Measurements from ENCODE around the gene SAXO2. TPM values are rescaled to one million over a fixed set of nuclear protein-coding genes. Genes with fewer than 3 reads are reported as not detected.
"Not testable (repeated sequence)": the region's sequence is repeated elsewhere in the genome, so short reads cannot be mapped to it uniquely, and the experiment has no call there.

SAXO2 gene
- total RNA-seq, 4 donors from 2014 or later: 0.81 to 2.4 (median 1.4) TPM; not detected in 1

DNA sequence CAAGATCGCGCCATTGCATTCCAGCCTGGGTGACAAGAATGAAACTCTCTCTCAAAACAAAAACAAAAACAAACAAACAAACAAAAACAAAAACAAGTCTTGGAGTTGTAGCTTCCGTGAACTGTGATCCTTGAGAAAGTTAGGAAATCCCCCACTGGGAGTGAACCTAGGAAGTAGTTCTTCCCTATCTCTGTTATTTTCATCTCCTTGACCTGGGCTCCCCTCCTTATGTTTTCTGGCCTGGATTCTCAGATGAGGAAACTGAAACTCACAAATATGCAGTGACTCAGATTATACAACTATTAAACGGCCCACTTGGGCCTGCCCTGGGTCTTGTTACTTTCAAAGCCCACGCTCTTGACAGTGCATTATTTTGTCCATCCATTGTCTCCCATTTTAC, 29.7 kb downstream of the SAXO2 start:
- DNase-seq: no peak
- 89 to 90% methylated on average over 5 of the region's 5 CpGs for WGBS, 2 donors
- Histone ChIP-seq H3K9me3 (no peaks in the 10 kb centered on the region), H3K4me3 (replicated peaks in 1 of 3) (no peak overlapping the region), H3K27me3 (no peaks in the 10 kb centered on the region), H3K4me1 (no peaks in the 10 kb centered on the region), H3K27ac (no peak overlapping the region), H3K36me3 (no peaks in the 10 kb centered on the region)
- intact Hi-C loops (cut with DNase I): no loop called here
- no peak for TF ChIP-seq CTCF (IDR thresholded peaks at IDR 0.05)
- no peak for TF ChIP-seq POLR2A (IDR thresholded peaks at IDR 0.05)

- 50 to 55% methylated on average over 10 of the region's 11 CpGs for WGBS, 2 donors
- no peak for DNase-seq
- Histone ChIP-seq H3K27me3 (no peaks in the 10 kb centered on the region), H3K4me1 (no peaks in the 10 kb centered on the region), H3K4me3 (replicated peaks in 1 of 3) (no peak overlapping the region), H3K9me3 (no peaks in the 10 kb centered on the region), H3K27ac (no peak overlapping the region), H3K36me3 (no peaks in the 10 kb centered on the region)
- TF ChIP-seq CTCF (IDR thresholded peaks at IDR 0.05) (no peak), POLR2A (IDR thresholded peaks at IDR 0.05) (no peak)
- intact Hi-C loops (cut with DNase I): no loop called here
Measured at GRCh38 chr15:82294061-82294690, 31.6 kb downstream of the SAXO2 start.

- no peak overlapping the region for H3K4me3 ChIP-seq (replicated peaks in 1 of 3)
- H3K9me3 ChIP-seq: no peaks in the 10 kb centered on the region
- TF ChIP-seq CTCF (IDR thresholded peaks at IDR 0.05): no peak
- TF ChIP-seq POLR2A (IDR thresholded peaks at IDR 0.05): no peak
- H3K36me3 ChIP-seq: no peaks in the 10 kb centered on the region
- no peaks in the 10 kb centered on the region for H3K27me3 ChIP-seq
- DNase-seq: no peak
- intact Hi-C loops (cut with DNase I): no loop called here
- no peak overlapping the region for H3K27ac ChIP-seq
- 89 to 94% methylated on average over 5 of the region's 5 CpGs for WGBS, 2 donors
- H3K4me1 ChIP-seq: no peaks in the 10 kb centered on the region
Measured at GRCh38 chr15:82297546-82297945, 34.9 kb downstream of the SAXO2 start.

- no peaks in the 10 kb centered on the region for H3K36me3 ChIP-seq
- no peaks in the 10 kb centered on the region for H3K4me1 ChIP-seq
- H3K27ac ChIP-seq: no peak overlapping the region
- no peaks in the 10 kb centered on the region for H3K27me3 ChIP-seq
- DNase-seq: no peak
- no peaks in the 10 kb centered on the region for H3K9me3 ChIP-seq
- H3K4me3 ChIP-seq (replicated peaks in 1 of 3): no peak overlapping the region
- WGBS, 2 donors: 93 to 94% methylated on average over 13 of the region's 13 CpGs
- TF ChIP-seq CTCF (IDR thresholded peaks at IDR 0.05) (no peak), POLR2A (IDR thresholded peaks at IDR 0.05) (no peak)
- intact Hi-C loops (cut with DNase I): no loop called here
Measured at GRCh38 chr15:82298032-82298431, 35.4 kb downstream of the SAXO2 start.

DNA sequence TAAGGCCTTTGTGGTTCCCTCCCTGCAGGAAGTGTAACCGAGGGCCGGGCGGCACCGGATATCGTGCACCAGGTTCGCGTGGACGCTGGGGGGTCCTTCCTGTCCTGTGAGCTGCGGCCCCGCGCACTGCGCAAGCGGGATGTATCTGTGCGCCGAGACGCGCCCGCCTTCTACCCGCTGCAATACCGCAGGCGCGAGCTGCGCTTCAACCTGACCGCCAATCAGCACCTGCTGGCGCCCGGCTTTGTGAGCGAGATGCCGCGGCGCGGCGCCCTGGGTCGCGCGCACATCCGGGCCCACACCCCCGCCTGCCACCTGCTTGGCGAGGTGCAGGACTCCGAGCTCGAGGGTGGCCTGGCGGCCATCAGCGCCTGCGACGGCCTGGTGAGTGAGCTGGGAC, 35.9 kb downstream of the SAXO2 start:
- Histone ChIP-seq H3K36me3 (no peaks in the 10 kb centered on the region), H3K4me1 (no peaks in the 10 kb centered on the region), H3K27me3 (no peaks in the 10 kb centered on the region), H3K9me3 (no peaks in the 10 kb centered on the region), H3K27ac (no peak overlapping the region), H3K4me3 (replicated peaks in 1 of 3) (no peak overlapping the region)
- WGBS, 2 donors: 39% methylated on average over 14 of the region's 44 CpGs; no CpG with 5 or more reads in 1 of the 2 donors
- DNase-seq: no peak
- intact Hi-C loops (cut with DNase I): no loop called here
- TF ChIP-seq POLR2A (IDR thresholded peaks at IDR 0.05) (no peak), CTCF (IDR thresholded peaks at IDR 0.05) (no peak)

DNA sequence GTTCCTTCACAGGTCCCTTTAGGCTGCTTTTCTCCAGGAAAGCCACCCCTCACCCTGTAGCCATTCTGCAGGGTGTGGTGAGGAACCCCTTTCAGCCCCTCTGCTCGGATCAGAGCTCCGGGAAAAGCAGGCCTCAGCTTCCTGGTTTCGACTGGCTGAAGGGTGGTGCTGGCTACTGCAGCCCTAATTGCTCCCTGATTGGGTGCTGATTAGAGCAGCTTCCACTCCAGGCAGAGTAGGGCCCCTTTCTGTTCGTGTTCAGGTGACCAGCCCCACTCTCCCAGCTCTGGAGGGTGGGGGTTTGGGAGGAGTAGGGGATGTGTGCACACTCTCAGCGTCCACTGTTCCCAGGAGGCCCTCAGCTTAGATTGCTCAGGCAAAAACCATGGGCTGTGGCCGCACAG, 36.9 kb downstream of the SAXO2 start:
- H3K4me1 ChIP-seq; H3K36me3 ChIP-seq; H3K9me3 ChIP-seq; intact Hi-C loops (cut with DNase I); H3K4me3 ChIP-seq (replicated peaks in 1 of 3); H3K27ac ChIP-seq; H3K27me3 ChIP-seq; DNase-seq: not testable (repeated sequence)
- WGBS, 2 donors: 60 to 76% methylated on average over 3 to 4 of the region's 6 CpGs

GRCh38 chr15:82300326-82300725, 37.7 kb downstream of the SAXO2 start:
- H3K4me3 ChIP-seq (replicated peaks in 1 of 3); H3K36me3 ChIP-seq; H3K9me3 ChIP-seq; H3K27ac ChIP-seq; DNase-seq; H3K27me3 ChIP-seq; H3K4me1 ChIP-seq; intact Hi-C loops (cut with DNase I): not testable (repeated sequence)
- WGBS, 2 donors: 79 to 92% methylated on average over 4 to 5 of the region's 6 CpGs
